ENCODE data around the gene CACNB4.

GRCh38 chr2:152050915-152051314, 47.9 kb downstream of the CACNB4 start:
- TF ChIP-seq GATA2 (IDR thresholded peaks at IDR 0.05; ENCODE audit: low read depth, low read length) (no peak), GATA3 (IDR thresholded peaks at IDR 0.05; ENCODE audit: low read depth, low read length) (no peak)
